Esophagus squamous epithelium (tissue), 5 donors: ENCODE data around the gene CKMT1B. TPM values are rescaled to one million over a fixed set of nuclear protein-coding genes. Genes with fewer than 3 reads are reported as not detected.
"Not testable (repeated sequence)": the region's sequence is repeated elsewhere in the genome, so short reads cannot be mapped to it uniquely, and the experiment has no call there.

Experiments used
- DNase-seq: peaks from one replicate; lab custom pipeline; 2025; lab: John Stamatoyannopoulos, UW
- H3K27ac ChIP-seq, 4 donors: fragments of 200-600 bp; sonication (generic); one replicate each; pipeline ENCODE4 v1.5.1; 2016 to 2019; ENCODE audit warnings: mild to moderate bottlenecking in 1 of 4
- H3K27me3 ChIP-seq, 4 donors: fragments of 200-600 bp; sonication (generic); 1 replicate in 3 of 4; 2 replicates in 1 of 4; pipeline versions ENCODE4 v1.5.1 to v1.6.0; 2017 to 2021; ENCODE audit warnings: antibody characterized with exemption in 1 of 4
- H3K36me3 ChIP-seq, 3 donors: fragments of 200-600 bp; sonication (generic); one replicate each; pipeline ENCODE4 v1.5.1; 2016 to 2019
- H3K4me1 ChIP-seq, 3 donors: fragments of 200-600 bp; sonication (generic); one replicate each; pipeline ENCODE4 v1.5.1; 2017 to 2019
- H3K4me3 ChIP-seq, 4 donors: fragments of 200-600 bp; sonication (generic); 1 replicate in 3 of 4; 2 replicates in 1 of 4; pipeline ENCODE4 v1.5.1; 2016 to 2019; ENCODE audit warnings: mild to moderate bottlenecking in 2 of 4, moderate library complexity in 1 of 4
- H3K9me3 ChIP-seq, 3 donors: fragments of 200-600 bp; sonication (generic); one replicate each; pipeline ENCODE4 v1.5.1; 2016 to 2019
- CTCF ChIP-seq, 6 experiments: fragments of 450-650 bp in 4 of 6; fragments of 200-600 bp in 2 of 6; sonication (generic) in 2 of 6; IDR thresholded peaks; one replicate each; pipeline ENCODE4 v1.5.1; 2016 to 2019; ENCODE audit warnings: antibody characterized with exemption in 6 of 6, mild to moderate bottlenecking in 4 of 6, moderate library complexity in 4 of 6
- POLR2A ChIP-seq, 4 donors: fragments of 450-650 bp; IDR thresholded peaks; one replicate each; pipeline ENCODE4 v1.6.1; 2017; ENCODE audit warnings: antibody characterized with exemption in 4 of 4, mild to moderate bottlenecking in 4 of 4, moderate library complexity in 3 of 4
- WGBS, 2 donors: methylation state at CpG; one replicate each; pipeline ENCODE4 v1.1.5; 2018; 5-methylcytosine and 5-hydroxymethylcytosine counted together
- intact Hi-C: fragments of 100-400 bp; cut with DNase I; formaldehyde crosslinking; loops from one replicate; pipeline ENCODE4 v1.15.0; 2022
- total RNA-seq, 4 donors: library from RNA; depleted of rRNA; stranded (reverse); fragments of >200 nt; gene quantifications; one replicate each; pipeline ENCODE4 v1.1.0, GENCODE V29; 2016
- donor health status: DM: yes; HTN: yes; CAD: no.

Gene CKMT1B
- total RNA-seq, 4 donors from 2014 or later, result 60.7 to 159 (median 87.4) TPM

- Histone ChIP-seq H3K4me1 (no peaks in the 10 kb centered on the region), H3K27me3 (no peaks in the 10 kb centered on the region), H3K36me3 (peaks cover 0 to 77% (median 0%) of the 10 kb centered on the region in 3 donors), H3K4me3 (no peak overlapping the region), H3K9me3 (peaks cover 0 to 6% (median 0%) of the 10 kb centered on the region in 3 donors), H3K27ac (no peak overlapping the region)
- no peak for DNase-seq
- intact Hi-C loops, result no loop called here
- no peak for TF ChIP-seq CTCF (IDR thresholded peaks at IDR 0.05)
- TF ChIP-seq POLR2A (IDR thresholded peaks at IDR 0.05), result no peak
- 90 to 95% methylated on average over 4 of the region's 4 CpGs for WGBS, 2 donors
These were observed 41.6 kb upstream of the CKMT1B start for GRCh38 chr15:43552256-43552655.

DNA sequence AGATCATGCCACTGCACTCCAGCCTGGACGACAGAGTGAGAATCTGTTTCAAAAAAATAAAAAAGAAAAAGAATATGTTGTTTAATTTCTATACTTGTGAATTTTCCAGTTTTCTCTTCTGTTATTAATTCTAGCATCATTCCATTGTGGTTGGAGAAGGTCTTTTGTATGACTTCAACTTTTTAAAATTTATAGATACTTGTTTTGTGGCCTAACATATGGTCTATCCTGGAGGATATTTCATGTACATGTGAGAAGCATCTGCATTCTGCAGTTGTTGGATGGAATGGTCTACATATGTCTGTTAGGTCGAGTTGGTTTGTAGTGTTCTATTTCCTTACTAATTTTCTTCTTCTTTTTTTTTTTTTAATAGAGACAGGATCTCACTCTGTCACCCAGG is 40.8 kb upstream of the CKMT1B start:
- H3K27me3 ChIP-seq, result no peaks in the 10 kb centered on the region
- H3K27ac ChIP-seq, result no peak overlapping the region
- intact Hi-C loops, result no loop called here
- H3K9me3 ChIP-seq, result no peaks in the 10 kb centered on the region
- whole genome bisulfite sequencing, 2 donors, result 63 to 71% methylated on average over 2 of the region's 2 CpGs
- H3K4me1 ChIP-seq, result no peaks in the 10 kb centered on the region
- no peak for TF ChIP-seq POLR2A (IDR thresholded peaks at IDR 0.05)
- TF ChIP-seq CTCF (IDR thresholded peaks at IDR 0.05), result no peak
- no peak overlapping the region for H3K4me3 ChIP-seq
- no peak for DNase-seq
- peaks cover 0 to 79% (median 0%) of the 10 kb centered on the region in 3 donors for H3K36me3 ChIP-seq

DNA sequence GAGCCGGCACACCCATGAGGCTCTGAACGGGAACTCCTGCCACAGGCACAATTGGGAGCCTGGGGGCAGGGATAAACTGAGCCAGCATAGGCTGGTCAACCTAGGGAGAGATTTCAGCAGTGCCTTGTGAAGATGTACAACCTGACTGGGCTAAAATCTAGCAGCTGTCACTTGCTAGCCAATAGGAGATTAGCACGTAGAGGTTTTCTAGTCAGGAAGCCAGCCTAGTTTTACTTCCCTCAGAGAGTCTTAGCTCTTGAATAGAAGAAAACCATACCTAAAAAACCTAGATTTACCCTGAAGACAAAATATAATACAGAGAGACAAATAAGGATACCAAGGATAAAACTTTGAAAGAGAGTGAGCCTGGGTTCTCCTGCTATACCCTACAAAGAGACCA is 31.1 kb upstream of the CKMT1B start:
- intact Hi-C loops, H3K27ac ChIP-seq, H3K4me3 ChIP-seq, DNase-seq, H3K9me3 ChIP-seq, H3K4me1 ChIP-seq, H3K27me3 ChIP-seq: not testable (repeated sequence)
- peaks cover 0 to 16% (median 3%) of the 10 kb centered on the region in 3 donors for H3K36me3 ChIP-seq
- no CpG with 5 or more reads among the region's 3 CpGs for WGBS, 2 donors

DNA sequence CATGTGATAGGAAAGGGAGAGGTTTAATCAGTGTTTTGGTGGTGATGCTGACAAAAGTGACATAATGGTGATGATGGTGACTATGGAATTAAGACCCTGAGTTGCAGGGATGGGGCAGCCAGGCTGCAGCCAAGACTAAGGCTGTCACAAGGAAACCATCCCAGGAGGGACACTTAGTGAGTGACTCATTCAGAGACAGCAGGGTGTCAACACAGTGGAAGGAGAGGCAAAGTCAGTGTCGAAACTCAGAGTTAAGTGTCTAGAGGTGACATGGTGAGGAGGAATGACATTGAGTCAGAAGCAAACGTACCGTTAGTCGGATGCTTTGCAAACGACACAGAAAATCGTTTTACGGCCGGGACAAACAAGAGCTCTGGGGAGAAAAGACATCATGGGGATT is 30.0 kb upstream of the CKMT1B start:
- H3K27me3 ChIP-seq, H3K36me3 ChIP-seq, intact Hi-C loops, DNase-seq, H3K9me3 ChIP-seq, H3K4me1 ChIP-seq, H3K27ac ChIP-seq, H3K4me3 ChIP-seq: not testable (repeated sequence)
- no CpG with 5 or more reads among the region's 8 CpGs for WGBS, 2 donors

DNA sequence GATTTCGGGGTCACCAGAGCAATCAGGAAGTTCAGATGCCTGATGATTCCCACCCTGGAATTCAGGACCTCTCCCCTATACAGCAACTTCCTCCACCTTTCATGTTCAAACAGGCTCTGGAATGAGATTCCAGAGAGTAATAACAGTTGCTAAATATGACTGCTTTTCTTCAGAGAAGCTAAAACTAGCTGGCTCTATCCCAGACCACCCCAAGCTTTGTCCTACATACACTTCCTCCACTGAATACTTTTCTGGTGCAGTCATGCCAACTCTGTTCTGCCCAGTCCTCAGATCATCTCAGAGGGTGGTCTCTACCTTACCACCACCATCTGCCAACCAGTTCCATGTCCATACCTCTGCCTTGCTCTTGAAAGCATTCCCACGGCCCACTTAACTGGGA is 27.2 kb upstream of the CKMT1B start:
- H3K4me3 ChIP-seq, H3K9me3 ChIP-seq, intact Hi-C loops, DNase-seq, H3K27me3 ChIP-seq, H3K27ac ChIP-seq, H3K4me1 ChIP-seq, H3K36me3 ChIP-seq: not testable (repeated sequence)
- WGBS, 2 donors, result no CpG with 5 or more reads among the region's 2 CpGs

GRCh38 chr15:43574607-43575006 is 19.2 kb upstream of the CKMT1B start:
- H3K36me3 ChIP-seq, H3K27ac ChIP-seq, intact Hi-C loops, H3K27me3 ChIP-seq, H3K9me3 ChIP-seq, DNase-seq, H3K4me3 ChIP-seq, H3K4me1 ChIP-seq: not testable (repeated sequence)
- WGBS, 2 donors, result no CpG with 5 or more reads among the region's 1 CpG

GRCh38 chr15:43589778-43590466 is 3.9 kb upstream of the CKMT1B start, which contains the start of gene PPIP5K1:
Gene PPIP5K1 (minus strand): TSS chr15:43590208. CDS start chr15:43584504, 5,704 bp downstream.
- intact Hi-C loops, H3K27me3 ChIP-seq, H3K27ac ChIP-seq, H3K4me3 ChIP-seq, DNase-seq, H3K4me1 ChIP-seq, H3K36me3 ChIP-seq, H3K9me3 ChIP-seq: not testable (repeated sequence)
- no CpG with 5 or more reads among the region's 54 CpGs for WGBS, 2 donors

DNA sequence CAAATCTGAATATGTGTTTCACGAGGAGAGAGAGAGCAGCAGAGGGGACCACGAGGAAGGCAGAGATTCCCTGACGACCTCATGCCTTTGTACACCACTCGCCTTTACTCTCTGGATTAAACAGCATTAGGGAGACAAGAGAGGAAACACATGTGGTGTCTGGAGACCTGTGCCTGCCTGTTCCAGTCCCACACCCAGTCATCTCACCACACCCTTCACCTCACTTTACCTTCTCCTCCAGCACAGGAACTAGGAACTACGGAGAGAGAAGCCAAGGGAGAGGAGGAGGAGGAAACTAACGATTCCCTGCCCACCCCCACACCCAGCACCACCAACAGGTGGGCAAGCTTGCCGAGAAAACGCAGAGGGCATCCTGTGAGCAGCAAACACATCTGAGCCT is 986 bp upstream of the CKMT1B start:
- H3K27ac ChIP-seq, intact Hi-C loops, H3K9me3 ChIP-seq, DNase-seq, H3K4me1 ChIP-seq, H3K27me3 ChIP-seq, H3K4me3 ChIP-seq: not testable (repeated sequence)
- WGBS, 2 donors, result 0% methylated on average over 2 of the region's 8 CpGs; no CpG with 5 or more reads in 1 of the 2 donors
- H3K36me3 ChIP-seq, result peaks cover 0 to 10% (median 0%) of the 10 kb centered on the region in 3 donors

GRCh38 chr15:43599131-43599530 is 5.3 kb downstream of the CKMT1B start:
- H3K4me1 ChIP-seq, H3K9me3 ChIP-seq, H3K4me3 ChIP-seq, H3K27me3 ChIP-seq, DNase-seq, H3K27ac ChIP-seq, intact Hi-C loops: not testable (repeated sequence)
- H3K36me3 ChIP-seq, result peaks cover 0 to 17% (median 0%) of the 10 kb centered on the region in 3 donors
- 84 to 90% methylated on average over 4 to 6 of the region's 6 CpGs for WGBS, 2 donors

DNA sequence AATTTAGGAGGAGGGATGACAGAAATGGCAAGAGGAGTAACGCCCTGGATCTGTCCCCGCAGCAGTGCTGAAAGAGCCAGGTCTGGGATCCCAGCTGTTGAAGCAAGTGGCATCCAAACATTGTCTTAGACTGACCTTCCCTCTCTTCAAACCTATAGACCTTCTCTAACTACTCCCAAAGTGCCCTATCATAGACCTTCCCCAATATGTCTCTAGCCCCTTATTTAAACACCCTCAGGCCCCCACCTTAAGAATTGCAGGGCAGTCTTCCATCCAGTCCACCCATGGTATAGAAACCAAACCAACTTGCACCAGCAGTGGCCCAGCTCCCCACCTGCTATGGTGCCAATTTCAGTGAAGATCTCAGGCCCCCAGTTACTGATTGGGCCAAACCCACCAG is 6.4 kb downstream of the CKMT1B start:
- DNase-seq, H3K27ac ChIP-seq, intact Hi-C loops, H3K9me3 ChIP-seq, H3K4me1 ChIP-seq, H3K27me3 ChIP-seq, H3K4me3 ChIP-seq: not testable (repeated sequence)
- H3K36me3 ChIP-seq, result peaks cover 0 to 17% (median 0%) of the 10 kb centered on the region in 3 donors
- no CpG with 5 or more reads among the region's 2 CpGs for WGBS, 2 donors

DNA sequence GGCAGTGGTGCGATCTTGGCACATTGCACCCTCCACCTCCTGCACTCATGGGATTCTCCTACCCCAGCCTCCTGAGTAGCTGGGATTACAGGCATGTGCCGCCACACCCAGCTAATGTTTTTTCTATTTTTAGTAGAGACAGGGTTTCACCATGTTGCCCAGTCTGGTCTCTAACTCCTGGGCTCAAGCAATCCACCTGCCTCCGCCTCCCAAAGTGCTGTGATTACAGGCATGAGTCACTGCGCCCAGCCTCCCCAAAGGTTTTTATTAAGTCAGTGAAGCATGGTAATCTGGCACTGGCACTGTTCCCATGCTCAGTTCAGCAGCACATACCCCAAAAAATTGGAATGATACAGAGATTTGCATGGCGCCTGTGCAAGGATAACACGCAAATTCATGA is 8.4 kb downstream of the CKMT1B start:
- H3K27me3 ChIP-seq, H3K4me1 ChIP-seq, DNase-seq, H3K27ac ChIP-seq, H3K4me3 ChIP-seq, intact Hi-C loops, H3K9me3 ChIP-seq: not testable (repeated sequence)
- H3K36me3 ChIP-seq, result peaks cover 0 to 13% (median 0%) of the 10 kb centered on the region in 3 donors
- WGBS, 2 donors, result 37 to 64% methylated on average over 6 of the region's 6 CpGs
